Keratinocyte (primary cell): Measurements from ENCODE around the gene ALDH9A1. TPM values are rescaled to one million over a fixed set of nuclear protein-coding genes. Genes with fewer than 3 reads are reported as not detected.

Experiments used
- DNase-seq: peaks from one replicate; pipeline ENCODE4 v3.0.0-alpha.2; 2011; ENCODE audit warnings: low read depth, missing footprints, low spot score
- FAIRE-seq: peaks from 2 replicates; lab custom pipeline; 2011; peaks lifted over from hg19 to GRCh38; lab: Jason Lieb, UNC
- H2AFZ ChIP-seq: 2 replicates; pipeline ENCODE4 v1.6.0; 2012; ENCODE audit warnings: low read length, control low read depth, inconsistent platforms; ENCODE audit not compliant: control insufficient read depth
- H3K27ac ChIP-seq: 2 replicates; pipeline ENCODE4 v1.5.1; 2011; ENCODE audit warnings: low read length; ENCODE audit not compliant: control insufficient read depth, insufficient read depth
- H3K27me3 ChIP-seq: 3 replicates; pipeline ENCODE4 v1.6.0; 2011; ENCODE audit warnings: low read length; ENCODE audit not compliant: control insufficient read depth, insufficient read depth; ENCODE audit errors: extremely low read depth
- H3K36me3 ChIP-seq, 2 experiments: 2 replicates in 1 of 2; 3 replicates in 1 of 2; pipeline ENCODE4 v1.5.1; 2011; ENCODE audit warnings: low read length in 2 of 2, mild to moderate bottlenecking in 1 of 2; ENCODE audit not compliant: control insufficient read depth in 2 of 2, insufficient read depth in 2 of 2; ENCODE audit errors: extremely low read depth in 1 of 2
- H3K4me1 ChIP-seq: 3 replicates; pipeline ENCODE4 v1.5.1; 2011; ENCODE audit warnings: low read length; ENCODE audit not compliant: control insufficient read depth, insufficient read depth; ENCODE audit errors: extremely low read depth
- H3K4me2 ChIP-seq: 3 replicates; pipeline ENCODE4 v1.6.0; 2011; ENCODE audit warnings: low read depth, low read length; ENCODE audit not compliant: control insufficient read depth, insufficient read depth; ENCODE audit errors: extremely low read depth
- H3K4me3 ChIP-seq, 3 experiments: fragments of 200-600 bp in 1 of 3; sonication (generic) in 1 of 3; 2 replicates in 2 of 3; 3 replicates in 1 of 3; pipeline ENCODE4 v1.5.1; 2011 to 2016; ENCODE audit warnings: low read length in 3 of 3, mild to moderate bottlenecking in 3 of 3, control low read depth in 2 of 3, inconsistent platforms in 1 of 3, low read depth in 1 of 3, mixed read lengths in 1 of 3, mixed run types in 1 of 3, moderate library complexity in 1 of 3; ENCODE audit not compliant: control insufficient read depth in 2 of 3, insufficient read depth in 2 of 3; ENCODE audit errors: extremely low read depth in 1 of 3
- H3K79me2 ChIP-seq: 2 replicates; pipeline ENCODE4 v1.6.0; 2012; ENCODE audit warnings: low read length; ENCODE audit not compliant: control insufficient read depth, insufficient read depth
- H3K9ac ChIP-seq: 3 replicates; pipeline ENCODE4 v1.6.0; 2011; ENCODE audit warnings: low read length; ENCODE audit not compliant: control insufficient read depth, insufficient read depth; ENCODE audit errors: extremely low read depth
- H3K9me1 ChIP-seq: 3 replicates; pipeline ENCODE4 v1.6.0; 2011; ENCODE audit warnings: low read length; ENCODE audit not compliant: control insufficient read depth, insufficient read depth; ENCODE audit errors: extremely low read depth
- H3K9me3 ChIP-seq: 2 replicates; pipeline ENCODE4 v1.5.1; 2012; ENCODE audit warnings: low read depth, low read length; ENCODE audit not compliant: control insufficient read depth
- H4K20me1 ChIP-seq: 3 replicates; pipeline ENCODE4 v1.6.0; 2011; ENCODE audit warnings: low read length; ENCODE audit not compliant: control insufficient read depth, insufficient read depth; ENCODE audit errors: extremely low read depth
- EZH2 ChIP-seq: IDR thresholded peaks from one replicate; pipeline ENCODE4 v1.6.1; 2012; ENCODE audit warnings: inconsistent platforms, mild to moderate bottlenecking, low read length, moderate library complexity
- dilution Hi-C: fragments of 300-500 bp; cut with MboI; formaldehyde crosslinking; loops from one replicate; pipeline ENCODE4 v1.7.0; 2020; ENCODE audit warnings: low sequenced_read_pairs; ENCODE audit not compliant: extremely low pct_ligation_motif_present
- polyA plus RNA-seq, 5 experiments: library from polyadenylated mRNA; depleted of rRNA in 3 of 5; stranded (reverse) in 3 of 5; stranded (forward) in 1 of 5; unstranded in 1 of 5; fragments of >200 nt; gene quantifications; 1 replicate in 1 of 5; 2 replicates in 3 of 5; 3 replicates in 1 of 5; pipeline versions ENCODE4 v1.2.1 to v1.2.3, GENCODE V29; 2011 to 2012; ENCODE audit warnings: missing spikeins in 2 of 5, low read depth in 1 of 5, low replicate concordance in 1 of 5
- TF ChIP-seq, protein P1 (sequence below), 3 experiments: IDR thresholded peaks in 1 of 3; conservative IDR thresholded peaks in 1 of 3; optimal IDR thresholded peaks in 1 of 3; 2 replicates in 2 of 3; 3 replicates in 1 of 3; pipeline versions ENCODE3 to v1.5.1; 2011; ENCODE audit warnings: low read length in 3 of 3, mild to moderate bottlenecking in 3 of 3, moderate library complexity in 2 of 3, control low read depth in 1 of 3, inconsistent platforms in 1 of 3; ENCODE audit not compliant: insufficient read depth in 2 of 3; ENCODE audit errors: extremely low read depth in 1 of 3

The ALDH9A1 gene
- polyA plus RNA-seq, 1 donor (not counting 4 experiments of a cell fraction or from before 2014, with no cell fraction given): 77.4 TPM

DNA sequence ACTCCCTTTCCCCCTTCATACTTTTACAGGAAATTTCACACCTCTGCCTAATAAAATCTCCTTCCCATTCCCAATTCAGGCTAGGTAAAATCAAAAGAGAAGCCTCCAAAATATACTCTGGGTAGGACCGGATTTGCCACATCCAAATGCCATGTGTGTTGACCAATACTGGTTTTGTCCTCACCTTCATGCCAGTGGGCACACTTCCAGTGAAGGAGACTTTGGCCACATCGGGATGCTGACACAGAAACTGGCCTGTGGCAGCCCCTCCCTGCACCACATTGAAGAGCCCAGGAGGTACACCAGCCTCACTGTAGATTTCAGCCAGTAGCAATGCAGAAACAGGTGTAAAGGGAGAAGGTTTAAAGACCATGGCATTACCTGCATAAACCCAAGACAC is 18.1 kb downstream of the ALDH9A1 start:
- Histone ChIP-seq H3K4me1 (no peaks in the 10 kb centered on the region), H3K79me2 (peaks cover 6% of the 10 kb centered on the region)

DNA sequence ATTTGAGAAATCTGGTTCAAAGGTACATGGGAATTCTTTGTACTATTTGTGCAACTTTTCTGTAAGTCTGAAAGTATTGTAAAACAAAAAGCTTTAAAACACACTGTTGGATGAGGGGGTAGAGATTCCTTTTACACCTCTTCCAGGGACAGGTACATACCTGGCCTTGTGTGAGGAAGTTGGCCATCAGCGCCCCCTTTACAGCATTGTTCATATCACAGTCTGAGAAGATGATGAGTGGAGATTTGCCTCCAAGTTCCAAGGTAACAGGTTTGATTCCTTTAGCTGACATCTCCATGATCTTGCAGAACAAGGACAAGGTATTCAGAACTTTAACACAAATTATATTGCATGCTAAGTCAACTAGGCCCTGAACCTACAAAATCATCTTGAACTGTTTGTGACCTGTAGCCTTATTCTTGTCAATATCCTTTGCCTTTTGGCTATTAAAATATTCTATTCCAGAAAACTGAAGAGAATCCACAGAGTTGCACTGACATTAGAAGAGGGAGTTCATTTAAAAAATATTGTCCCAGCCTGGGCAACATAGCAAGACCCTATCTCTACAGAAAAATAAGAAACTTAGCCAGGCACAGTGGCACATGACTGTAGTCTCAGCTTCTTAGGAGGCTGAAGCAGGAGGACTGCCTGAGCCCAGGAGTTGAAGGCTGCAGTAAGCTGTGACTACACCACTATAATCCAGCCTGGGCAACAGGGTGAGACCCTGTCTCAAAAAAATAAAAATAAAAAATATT is 18.9 kb downstream of the ALDH9A1 start:
- H3K36me3 ChIP-seq: peaks cover 17 to 25% of the 10 kb centered on the region in 2 experiments
- H2AFZ ChIP-seq: no peak overlapping the region
- H3K9me1 ChIP-seq: no peaks in the 10 kb centered on the region
- H4K20me1 ChIP-seq: no peaks in the 10 kb centered on the region
- dilution Hi-C loops: no loop called here
- H3K9me3 ChIP-seq: no peaks in the 10 kb centered on the region
- FAIRE-seq: peak; percentile 13
- no peak overlapping the region for H3K27ac ChIP-seq
- H3K4me1 ChIP-seq: no peaks in the 10 kb centered on the region
- TF ChIP-seq, protein P1, sequence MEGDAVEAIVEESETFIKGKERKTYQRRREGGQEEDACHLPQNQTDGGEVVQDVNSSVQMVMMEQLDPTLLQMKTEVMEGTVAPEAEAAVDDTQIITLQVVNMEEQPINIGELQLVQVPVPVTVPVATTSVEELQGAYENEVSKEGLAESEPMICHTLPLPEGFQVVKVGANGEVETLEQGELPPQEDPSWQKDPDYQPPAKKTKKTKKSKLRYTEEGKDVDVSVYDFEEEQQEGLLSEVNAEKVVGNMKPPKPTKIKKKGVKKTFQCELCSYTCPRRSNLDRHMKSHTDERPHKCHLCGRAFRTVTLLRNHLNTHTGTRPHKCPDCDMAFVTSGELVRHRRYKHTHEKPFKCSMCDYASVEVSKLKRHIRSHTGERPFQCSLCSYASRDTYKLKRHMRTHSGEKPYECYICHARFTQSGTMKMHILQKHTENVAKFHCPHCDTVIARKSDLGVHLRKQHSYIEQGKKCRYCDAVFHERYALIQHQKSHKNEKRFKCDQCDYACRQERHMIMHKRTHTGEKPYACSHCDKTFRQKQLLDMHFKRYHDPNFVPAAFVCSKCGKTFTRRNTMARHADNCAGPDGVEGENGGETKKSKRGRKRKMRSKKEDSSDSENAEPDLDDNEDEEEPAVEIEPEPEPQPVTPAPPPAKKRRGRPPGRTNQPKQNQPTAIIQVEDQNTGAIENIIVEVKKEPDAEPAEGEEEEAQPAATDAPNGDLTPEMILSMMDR (optimal IDR thresholded peaks at IDR 0.05 in 1 of 3, IDR thresholded peaks at IDR 0.05 in 1 of 3, conservative IDR thresholded peaks at IDR 0.05 in 1 of 3; ENCODE audit: extremely low read depth in 1 of 3, insufficient read depth in 2 of 3, low read length in 3 of 3): peak in 1 of 3 experiments; percentile 23
- no peak for TF ChIP-seq EZH2
- H3K4me3 ChIP-seq: no peak overlapping the region
- no peak overlapping the region for H3K9ac ChIP-seq
- peaks cover 2% of the 10 kb centered on the region for H3K79me2 ChIP-seq
- no peaks in the 10 kb centered on the region for H3K27me3 ChIP-seq
- no peak for DNase-seq
- H3K4me2 ChIP-seq: no peak overlapping the region

More for the DNA sequence above, 18.1 kb downstream of the ALDH9A1 start:
- dilution Hi-C loops: no loop called here
- Histone ChIP-seq H3K36me3 (peaks cover 17 to 24% of the 10 kb centered on the region in 2 experiments), H3K9ac (no peak overlapping the region), H3K27ac (no peak overlapping the region), H2AFZ (no peak overlapping the region), H4K20me1 (no peaks in the 10 kb centered on the region), H3K4me3 (no peak overlapping the region), H3K27me3 (no peaks in the 10 kb centered on the region), H3K9me3 (no peaks in the 10 kb centered on the region), H3K4me2 (no peak overlapping the region), H3K9me1 (no peaks in the 10 kb centered on the region)
- TF ChIP-seq EZH2: no peak
- TF ChIP-seq, protein P1 (optimal IDR thresholded peaks at IDR 0.05 in 1 of 3, IDR thresholded peaks at IDR 0.05 in 1 of 3, conservative IDR thresholded peaks at IDR 0.05 in 1 of 3; ENCODE audit: extremely low read depth in 1 of 3, insufficient read depth in 2 of 3, low read length in 3 of 3): no peak
- FAIRE-seq: no peak
- DNase-seq: no peak
